DND-41 (cell line): ENCODE measurements around the gene TST.

Experiments
- CTCF ChIP-seq: IDR thresholded peaks from 2 replicates; pipeline ENCODE4 v1.5.1; 2012; ENCODE audit warnings: borderline replicate concordance, low read length, moderate library complexity, mild to moderate bottlenecking; ENCODE audit not compliant: poor library complexity, severe bottlenecking; ENCODE audit errors: extremely low read depth
- EZH2 ChIP-seq: IDR thresholded peaks from 3 replicates; pipeline ENCODE4 v1.6.1; 2012; ENCODE audit warnings: borderline replicate concordance, low read depth, mild to moderate bottlenecking, moderate library complexity, low read length, inconsistent platforms; ENCODE audit not compliant: severe bottlenecking

GRCh38 chr22:37033605-37034430 is 14.6 kb upstream of the TST start:
- TF ChIP-seq CTCF (no peak), EZH2 (no peak)
